Keratinocyte (primary cell): ENCODE measurements around the gene PLCL1. TPM values are rescaled to one million over a fixed set of nuclear protein-coding genes. Genes with fewer than 3 reads are reported as not detected.

Experiments
- DNase-seq: peaks from one replicate; pipeline ENCODE4 v3.0.0-alpha.2; 2011; ENCODE audit warnings: low read depth, missing footprints, low spot score
- FAIRE-seq: peaks from 2 replicates; lab custom pipeline; 2011; peaks lifted over from hg19 to GRCh38; lab: Jason Lieb, UNC
- H2AFZ ChIP-seq: 2 replicates; pipeline ENCODE4 v1.6.0; 2012; ENCODE audit warnings: low read length, control low read depth, inconsistent platforms; ENCODE audit not compliant: control insufficient read depth
- H3K27ac ChIP-seq: 2 replicates; pipeline ENCODE4 v1.5.1; 2011; ENCODE audit warnings: low read length; ENCODE audit not compliant: control insufficient read depth, insufficient read depth
- H3K27me3 ChIP-seq: 3 replicates; pipeline ENCODE4 v1.6.0; 2011; ENCODE audit warnings: low read length; ENCODE audit not compliant: control insufficient read depth, insufficient read depth; ENCODE audit errors: extremely low read depth
- H3K36me3 ChIP-seq, 2 experiments: 2 replicates in 1 of 2; 3 replicates in 1 of 2; pipeline ENCODE4 v1.5.1; 2011; ENCODE audit warnings: low read length in 2 of 2, mild to moderate bottlenecking in 1 of 2; ENCODE audit not compliant: control insufficient read depth in 2 of 2, insufficient read depth in 2 of 2; ENCODE audit errors: extremely low read depth in 1 of 2
- H3K4me1 ChIP-seq: 3 replicates; pipeline ENCODE4 v1.5.1; 2011; ENCODE audit warnings: low read length; ENCODE audit not compliant: control insufficient read depth, insufficient read depth; ENCODE audit errors: extremely low read depth
- H3K4me2 ChIP-seq: 3 replicates; pipeline ENCODE4 v1.6.0; 2011; ENCODE audit warnings: low read depth, low read length; ENCODE audit not compliant: control insufficient read depth, insufficient read depth; ENCODE audit errors: extremely low read depth
- H3K4me3 ChIP-seq, 3 experiments: fragments of 200-600 bp in 1 of 3; sonication (generic) in 1 of 3; 2 replicates in 2 of 3; 3 replicates in 1 of 3; pipeline ENCODE4 v1.5.1; 2011 to 2016; ENCODE audit warnings: low read length in 3 of 3, mild to moderate bottlenecking in 3 of 3, control low read depth in 2 of 3, inconsistent platforms in 1 of 3, low read depth in 1 of 3, mixed read lengths in 1 of 3, mixed run types in 1 of 3, moderate library complexity in 1 of 3; ENCODE audit not compliant: control insufficient read depth in 2 of 3, insufficient read depth in 2 of 3; ENCODE audit errors: extremely low read depth in 1 of 3
- H3K79me2 ChIP-seq: 2 replicates; pipeline ENCODE4 v1.6.0; 2012; ENCODE audit warnings: low read length; ENCODE audit not compliant: control insufficient read depth, insufficient read depth
- H3K9ac ChIP-seq: 3 replicates; pipeline ENCODE4 v1.6.0; 2011; ENCODE audit warnings: low read length; ENCODE audit not compliant: control insufficient read depth, insufficient read depth; ENCODE audit errors: extremely low read depth
- H3K9me1 ChIP-seq: 3 replicates; pipeline ENCODE4 v1.6.0; 2011; ENCODE audit warnings: low read length; ENCODE audit not compliant: control insufficient read depth, insufficient read depth; ENCODE audit errors: extremely low read depth
- H3K9me3 ChIP-seq: 2 replicates; pipeline ENCODE4 v1.5.1; 2012; ENCODE audit warnings: low read depth, low read length; ENCODE audit not compliant: control insufficient read depth
- H4K20me1 ChIP-seq: 3 replicates; pipeline ENCODE4 v1.6.0; 2011; ENCODE audit warnings: low read length; ENCODE audit not compliant: control insufficient read depth, insufficient read depth; ENCODE audit errors: extremely low read depth
- EZH2 ChIP-seq: IDR thresholded peaks from one replicate; pipeline ENCODE4 v1.6.1; 2012; ENCODE audit warnings: inconsistent platforms, mild to moderate bottlenecking, low read length, moderate library complexity
- dilution Hi-C: fragments of 300-500 bp; cut with MboI; formaldehyde crosslinking; loops from one replicate; pipeline ENCODE4 v1.7.0; 2020; ENCODE audit warnings: low sequenced_read_pairs; ENCODE audit not compliant: extremely low pct_ligation_motif_present
- polyA plus RNA-seq, 5 experiments: library from polyadenylated mRNA; depleted of rRNA in 3 of 5; stranded (reverse) in 3 of 5; stranded (forward) in 1 of 5; unstranded in 1 of 5; fragments of >200 nt; gene quantifications; 1 replicate in 1 of 5; 2 replicates in 3 of 5; 3 replicates in 1 of 5; pipeline versions ENCODE4 v1.2.1 to v1.2.3, GENCODE V29; 2011 to 2012; ENCODE audit warnings: missing spikeins in 2 of 5, low read depth in 1 of 5, low replicate concordance in 1 of 5
- TF ChIP-seq, protein P1 (sequence below), 3 experiments: IDR thresholded peaks in 1 of 3; conservative IDR thresholded peaks in 1 of 3; optimal IDR thresholded peaks in 1 of 3; 2 replicates in 2 of 3; 3 replicates in 1 of 3; pipeline versions ENCODE3 to v1.5.1; 2011; ENCODE audit warnings: low read length in 3 of 3, mild to moderate bottlenecking in 3 of 3, moderate library complexity in 2 of 3, control low read depth in 1 of 3, inconsistent platforms in 1 of 3; ENCODE audit not compliant: insufficient read depth in 2 of 3; ENCODE audit errors: extremely low read depth in 1 of 3

The PLCL1 gene
- polyA plus RNA-seq, 1 donor (not counting 4 experiments of a cell fraction or from before 2014, with no cell fraction given), result 0.01 TPM

DNA sequence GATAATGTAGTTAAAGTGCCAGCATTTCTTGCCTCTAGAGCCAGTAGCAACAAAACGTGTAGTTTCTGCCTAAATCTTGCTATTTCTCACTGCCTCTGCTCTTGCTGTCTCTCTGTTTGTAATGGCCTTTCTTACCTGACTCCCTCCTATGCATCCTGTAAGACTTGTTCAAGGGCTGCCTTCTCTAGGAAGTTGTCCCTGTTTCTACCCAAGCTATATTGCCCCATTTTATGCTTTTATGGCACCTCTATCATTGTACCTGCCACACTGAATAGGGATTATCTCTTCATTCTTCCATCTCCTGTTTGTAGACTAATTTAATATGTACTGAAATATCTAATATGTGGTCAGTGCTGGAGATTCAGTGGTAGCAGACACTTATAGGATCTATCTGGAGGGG is 49.2 kb downstream of the PLCL1 start:
- no peak overlapping the region for H3K4me3 ChIP-seq
- no peaks in the 10 kb centered on the region for H3K27me3 ChIP-seq
- H3K27ac ChIP-seq, result no peak overlapping the region
- TF ChIP-seq, protein P1, sequence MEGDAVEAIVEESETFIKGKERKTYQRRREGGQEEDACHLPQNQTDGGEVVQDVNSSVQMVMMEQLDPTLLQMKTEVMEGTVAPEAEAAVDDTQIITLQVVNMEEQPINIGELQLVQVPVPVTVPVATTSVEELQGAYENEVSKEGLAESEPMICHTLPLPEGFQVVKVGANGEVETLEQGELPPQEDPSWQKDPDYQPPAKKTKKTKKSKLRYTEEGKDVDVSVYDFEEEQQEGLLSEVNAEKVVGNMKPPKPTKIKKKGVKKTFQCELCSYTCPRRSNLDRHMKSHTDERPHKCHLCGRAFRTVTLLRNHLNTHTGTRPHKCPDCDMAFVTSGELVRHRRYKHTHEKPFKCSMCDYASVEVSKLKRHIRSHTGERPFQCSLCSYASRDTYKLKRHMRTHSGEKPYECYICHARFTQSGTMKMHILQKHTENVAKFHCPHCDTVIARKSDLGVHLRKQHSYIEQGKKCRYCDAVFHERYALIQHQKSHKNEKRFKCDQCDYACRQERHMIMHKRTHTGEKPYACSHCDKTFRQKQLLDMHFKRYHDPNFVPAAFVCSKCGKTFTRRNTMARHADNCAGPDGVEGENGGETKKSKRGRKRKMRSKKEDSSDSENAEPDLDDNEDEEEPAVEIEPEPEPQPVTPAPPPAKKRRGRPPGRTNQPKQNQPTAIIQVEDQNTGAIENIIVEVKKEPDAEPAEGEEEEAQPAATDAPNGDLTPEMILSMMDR (optimal IDR thresholded peaks at IDR 0.05 in 1 of 3, IDR thresholded peaks at IDR 0.05 in 1 of 3, conservative IDR thresholded peaks at IDR 0.05 in 1 of 3; ENCODE audit: extremely low read depth in 1 of 3, insufficient read depth in 2 of 3, low read length in 3 of 3), result no peak
- TF ChIP-seq EZH2, result no peak
- no peaks in the 10 kb centered on the region for H3K9me1 ChIP-seq
- dilution Hi-C loops, result no loop called here
- H3K4me1 ChIP-seq, result peaks cover 13% of the 10 kb centered on the region
- no peaks in the 10 kb centered on the region for H3K36me3 ChIP-seq
- no peaks in the 10 kb centered on the region for H4K20me1 ChIP-seq
- no peaks in the 10 kb centered on the region for H3K79me2 ChIP-seq
- no peak overlapping the region for H3K4me2 ChIP-seq
- no peak for FAIRE-seq
- H3K9ac ChIP-seq, result no peak overlapping the region
- no peak for DNase-seq
- H2AFZ ChIP-seq, result no peak overlapping the region
- H3K9me3 ChIP-seq, result no peaks in the 10 kb centered on the region

DNA sequence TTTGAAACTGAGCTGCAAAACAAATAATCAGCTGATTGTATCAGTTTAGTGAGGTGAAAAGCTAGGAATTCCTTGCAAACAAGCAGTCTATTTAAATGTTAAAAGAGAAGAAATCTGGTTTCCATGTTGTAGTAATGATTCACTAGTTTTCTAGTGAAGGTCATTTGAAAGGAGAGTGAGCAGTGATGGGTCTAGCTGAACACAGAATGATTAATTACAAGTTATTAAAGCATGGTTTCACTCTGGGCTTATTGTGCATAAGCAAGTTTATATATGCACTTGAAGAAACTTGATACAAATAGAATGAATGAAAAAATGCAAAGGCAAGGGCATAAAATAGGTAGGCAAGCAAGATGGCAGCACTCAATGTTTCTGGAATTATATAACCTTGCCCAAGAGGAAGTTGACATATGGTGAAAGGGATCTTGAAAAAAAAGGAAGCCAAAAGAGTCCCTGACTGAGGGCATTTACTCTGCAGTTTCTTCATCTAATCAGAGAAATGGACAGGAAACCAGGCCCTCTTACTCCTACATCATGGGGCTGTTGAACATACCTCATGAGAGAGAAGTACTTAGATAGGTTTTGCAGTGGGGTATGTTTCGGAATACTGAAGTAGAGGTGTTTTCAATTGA is 53.2 kb downstream of the PLCL1 start:
- Histone ChIP-seq H3K4me1 (no peaks in the 10 kb centered on the region), H3K9me1 (no peaks in the 10 kb centered on the region), H2AFZ (no peak overlapping the region), H3K27me3 (no peaks in the 10 kb centered on the region), H4K20me1 (no peaks in the 10 kb centered on the region), H3K27ac (no peak overlapping the region), H3K9me3 (no peaks in the 10 kb centered on the region), H3K79me2 (no peaks in the 10 kb centered on the region), H3K9ac (no peak overlapping the region), H3K4me3 (no peak overlapping the region), H3K36me3 (no peaks in the 10 kb centered on the region), H3K4me2 (no peak overlapping the region)
- dilution Hi-C loops, result no loop called here
- no peak for DNase-seq
- TF ChIP-seq EZH2, result no peak
- TF ChIP-seq, protein P1 (optimal IDR thresholded peaks at IDR 0.05 in 1 of 3, IDR thresholded peaks at IDR 0.05 in 1 of 3, conservative IDR thresholded peaks at IDR 0.05 in 1 of 3; ENCODE audit: extremely low read depth in 1 of 3, insufficient read depth in 2 of 3, low read length in 3 of 3), result no peak
- FAIRE-seq, result no peak
